ENCODE results near the gene CIAO2B. TPM values are rescaled to one million over a fixed set of nuclear protein-coding genes. Genes with fewer than 3 reads are reported as not detected.

Gene CIAO2B
- total RNA-seq, 1 experiment from 2014 or later: 83.0 TPM

DNA sequence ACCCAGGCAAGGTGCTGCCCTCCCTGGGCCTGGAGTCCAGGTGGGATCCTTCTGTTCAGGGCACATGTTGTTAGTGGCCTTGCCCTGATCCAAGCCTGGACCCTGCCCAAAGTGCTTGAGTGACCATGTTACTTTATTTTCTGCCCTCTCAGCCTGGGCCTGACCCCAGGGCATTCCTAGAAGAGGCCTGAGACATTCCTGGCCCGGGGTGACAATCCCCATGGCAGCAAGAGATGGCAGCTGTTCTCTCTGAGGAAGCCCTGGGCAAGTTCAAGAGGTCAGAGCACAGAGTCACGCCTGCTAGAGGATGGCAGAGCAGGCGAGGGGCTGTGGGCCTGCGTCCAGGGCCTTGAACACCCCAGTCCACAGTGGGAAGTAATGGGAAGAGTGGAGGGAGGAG, 20.5 kb downstream of the CIAO2B start:
- no peak overlapping the region for H2BK15ac ChIP-seq (ENCODE audit: low read depth, low read length)
- H3K9ac ChIP-seq (ENCODE audit: extremely low read depth, insufficient read length, low read length): no peak overlapping the region
- no peaks in the 10 kb centered on the region for H3K4me1 ChIP-seq (ENCODE audit: insufficient read depth, low read length)
- H3K14ac ChIP-seq (ENCODE audit: insufficient read depth, low read length): no peak overlapping the region
- no peaks in the 10 kb centered on the region for H4K20me1 ChIP-seq (ENCODE audit: control insufficient read depth, insufficient read depth, insufficient read length)
- H3K27me3 ChIP-seq (ENCODE audit: insufficient read depth, low read length): no peaks in the 10 kb centered on the region
- H2BK5ac ChIP-seq (ENCODE audit: insufficient read length, low read length): no peak overlapping the region
- no peak for DNase-seq
- TF ChIP-seq, protein P1, sequence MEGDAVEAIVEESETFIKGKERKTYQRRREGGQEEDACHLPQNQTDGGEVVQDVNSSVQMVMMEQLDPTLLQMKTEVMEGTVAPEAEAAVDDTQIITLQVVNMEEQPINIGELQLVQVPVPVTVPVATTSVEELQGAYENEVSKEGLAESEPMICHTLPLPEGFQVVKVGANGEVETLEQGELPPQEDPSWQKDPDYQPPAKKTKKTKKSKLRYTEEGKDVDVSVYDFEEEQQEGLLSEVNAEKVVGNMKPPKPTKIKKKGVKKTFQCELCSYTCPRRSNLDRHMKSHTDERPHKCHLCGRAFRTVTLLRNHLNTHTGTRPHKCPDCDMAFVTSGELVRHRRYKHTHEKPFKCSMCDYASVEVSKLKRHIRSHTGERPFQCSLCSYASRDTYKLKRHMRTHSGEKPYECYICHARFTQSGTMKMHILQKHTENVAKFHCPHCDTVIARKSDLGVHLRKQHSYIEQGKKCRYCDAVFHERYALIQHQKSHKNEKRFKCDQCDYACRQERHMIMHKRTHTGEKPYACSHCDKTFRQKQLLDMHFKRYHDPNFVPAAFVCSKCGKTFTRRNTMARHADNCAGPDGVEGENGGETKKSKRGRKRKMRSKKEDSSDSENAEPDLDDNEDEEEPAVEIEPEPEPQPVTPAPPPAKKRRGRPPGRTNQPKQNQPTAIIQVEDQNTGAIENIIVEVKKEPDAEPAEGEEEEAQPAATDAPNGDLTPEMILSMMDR (conservative IDR thresholded peaks at IDR 0.05): no peak
- Mint-ChIP-seq H3K4me1 (peaks cover 0 to 5% of the 10 kb centered on the region in 2 experiments; a peak in 2 of 4 replicates), H3K27me3 (ENCODE audit: low read depth) (peaks cover 33% of the 10 kb centered on the region), H3K4me3 (no peak overlapping the region), H3K9me3 (no peaks in the 10 kb centered on the region), H3K36me3 (ENCODE audit: insufficient read depth in 1 of 3, low read depth in 3 of 3) (no peaks in the 10 kb centered on the region; a peak in 1 of 7 replicates), H3K27ac (no peak overlapping the region)
- H3K9me3 ChIP-seq (ENCODE audit: control insufficient read depth, low read depth, low read length): no peaks in the 10 kb centered on the region
- WGBS (ENCODE audit: extremely low coverage, insufficient read length, low lambda C conversion rate): no CpG with 5 or more reads among the region's 4 CpGs
- no peak overlapping the region for H3K4ac ChIP-seq (ENCODE audit: low read depth, low read length)
- H4K5ac ChIP-seq (ENCODE audit: insufficient read length, low read depth, low read length): no peak overlapping the region
- no peak overlapping the region for H4K91ac ChIP-seq (ENCODE audit: insufficient read length, low read depth, low read length)
- no peak overlapping the region for H2BK120ac ChIP-seq (ENCODE audit: low read depth, low read length, poor library complexity, severe bottlenecking)
- no peak overlapping the region for H3T11ph ChIP-seq (ENCODE audit: low read length)
- H3K79me2 ChIP-seq (ENCODE audit: insufficient read depth, low read length): no peaks in the 10 kb centered on the region
- H3K27ac ChIP-seq (ENCODE audit: insufficient read length, low read depth, low read length): no peak overlapping the region
- no peak overlapping the region for H3K56ac ChIP-seq (ENCODE audit: insufficient read length, low read depth, low read length)
- H3K18ac ChIP-seq (ENCODE audit: insufficient read length, low read depth, low read length): no peak overlapping the region
- H2BK12ac ChIP-seq (ENCODE audit: insufficient read length, low read depth, low read length): no peak overlapping the region
- no peak overlapping the region for H3K23ac ChIP-seq (ENCODE audit: insufficient read length, low read depth, low read length)
- H3K79me1 ChIP-seq (ENCODE audit: insufficient read depth, low read depth, low read length, poor library complexity, severe bottlenecking): no peaks in the 10 kb centered on the region
- H2AK5ac ChIP-seq (ENCODE audit: insufficient read length, low read length): no peak overlapping the region
- H2AFZ ChIP-seq (ENCODE audit: low read length): no peak overlapping the region
- H2BK20ac ChIP-seq (ENCODE audit: low read depth, low read length, poor library complexity, severe bottlenecking): no peak overlapping the region
- H3K23me2 ChIP-seq (ENCODE audit: insufficient read length, low read depth, low read length, poor library complexity, severe bottlenecking): no peaks in the 10 kb centered on the region
- no peak overlapping the region for H4K8ac ChIP-seq (replicated peaks; ENCODE audit: insufficient read length, low read depth, low read length)
- H3K4me2 ChIP-seq (ENCODE audit: insufficient read depth, insufficient read length, low read length): no peak overlapping the region
